ENCODE measurements around the gene FGL2. TPM values are rescaled to one million over a fixed set of nuclear protein-coding genes. Genes with fewer than 3 reads are reported as not detected.

FGL2 gene
- 10 to 100 TPM in 3 of 4 donors, 1 to 10 TPM in 1; 5.9 to 69.3 (median 17.5) TPM for total RNA-seq

GRCh38 chr7:77199013-77199966 lies at the start of gene FGL2:
Gene FGL2, minus strand, starts transcription at chr7:77199819. Its CDS starts 26 bp downstream, at chr7:77199793.
- DNase-seq, result peak; percentile 36 to 54
- TF ChIP-seq CTCF (IDR thresholded peaks at IDR 0.05) (no peak), POLR2A (IDR thresholded peaks at IDR 0.05) (no peak)
- intact Hi-C loops (cut with DNase I; ENCODE audit: low total_unique reads), result no loop called here
- no peaks in the 10 kb centered on the region for H3K4me1 ChIP-seq
- H3K27ac ChIP-seq, result peak within 1 kb of the TSS in 1 of 2 donors; percentile 67
- no peaks in the 10 kb centered on the region for H3K27me3 ChIP-seq
- H3K9me3 ChIP-seq, result no peaks in the 10 kb centered on the region
- peak within 1 kb of the TSS; percentile 34 to 40 for H3K4me3 ChIP-seq
- H3K36me3 ChIP-seq, result no peaks in the 10 kb centered on the region

GRCh38 chr7:77248154-77248553 lies 48.5 kb upstream of the FGL2 start:
- intact Hi-C loops (cut with DNase I; ENCODE audit: low total_unique reads), result no loop called here
- H3K27me3 ChIP-seq, result no peaks in the 10 kb centered on the region
- H3K36me3 ChIP-seq, result no peaks in the 10 kb centered on the region
- no peaks in the 10 kb centered on the region for H3K4me1 ChIP-seq
- H3K27ac ChIP-seq, result no peak overlapping the region
- H3K9me3 ChIP-seq, result no peaks in the 10 kb centered on the region
- TF ChIP-seq POLR2A (IDR thresholded peaks at IDR 0.05) (no peak), CTCF (IDR thresholded peaks at IDR 0.05) (no peak)
- H3K4me3 ChIP-seq, result no peak overlapping the region
- no peak for DNase-seq

GRCh38 chr7:77247206-77247850 lies 47.7 kb upstream of the FGL2 start:
- Histone ChIP-seq H3K9me3 (no peaks in the 10 kb centered on the region), H3K27me3 (no peaks in the 10 kb centered on the region), H3K4me3 (no peak overlapping the region), H3K36me3 (no peaks in the 10 kb centered on the region), H3K4me1 (no peaks in the 10 kb centered on the region), H3K27ac (no peak overlapping the region)
- intact Hi-C loops (cut with DNase I; ENCODE audit: low total_unique reads), result no loop called here
- peak; percentile 30 to 41 for DNase-seq
- TF ChIP-seq CTCF (IDR thresholded peaks at IDR 0.05) (peak; percentile 40 to 69 (median 48)), POLR2A (IDR thresholded peaks at IDR 0.05) (no peak)

GRCh38 chr7:77246026-77246640 lies 46.5 kb upstream of the FGL2 start:
- Histone ChIP-seq H3K36me3 (no peaks in the 10 kb centered on the region), H3K27me3 (no peaks in the 10 kb centered on the region), H3K4me3 (no peak overlapping the region), H3K27ac (no peak overlapping the region), H3K9me3 (no peaks in the 10 kb centered on the region), H3K4me1 (no peaks in the 10 kb centered on the region)
- TF ChIP-seq CTCF (IDR thresholded peaks at IDR 0.05), result no peak
- no peak for TF ChIP-seq POLR2A (IDR thresholded peaks at IDR 0.05)
- intact Hi-C loops (cut with DNase I; ENCODE audit: low total_unique reads), result no loop called here
- DNase-seq, result no peak
